ENCODE data around the gene ZBTB21.

- no peak for TF ChIP-seq CTCF (conservative IDR thresholded peaks at IDR 0.05; ENCODE audit: low read depth in 2 of 2)
- TF ChIP-seq EZH2 (IDR thresholded peaks at IDR 0.05; ENCODE audit: low read depth, unreplicated experiment) = no peak
- TF ChIP-seq STAT1 (IDR thresholded peaks at IDR 0.05; ENCODE audit: unreplicated experiment) = no peak
- no peak for TF ChIP-seq ETS1 (IDR thresholded peaks at IDR 0.05)
- TF ChIP-seq POLR2AphosphoS5 (IDR thresholded peaks at IDR 0.05; ENCODE audit: low read depth) = no peak
- no peak for TF ChIP-seq EZH2phosphoT487 (IDR thresholded peaks at IDR 0.05; ENCODE audit: unreplicated experiment)
- no peak for TF ChIP-seq REST (IDR thresholded peaks at IDR 0.05; ENCODE audit: unreplicated experiment)
- no peak for TF ChIP-seq CREB1 (CRISPR knock-in tag; IDR thresholded peaks at IDR 0.05; ENCODE audit: low read depth)
- TF ChIP-seq JUNB (IDR thresholded peaks at IDR 0.05; ENCODE audit: unreplicated experiment) = no peak
- TF ChIP-seq ZNF462 (CRISPR knock-in tag; IDR thresholded peaks at IDR 0.05) = no peak
- TF ChIP-seq ZNF331 (CRISPR knock-in tag; IDR thresholded peaks at IDR 0.05; ENCODE audit: low read depth) = no peak
Observed at GRCh38 chr21:42016364-42016985, 6.3 kb upstream of the ZBTB21 start.
